GM19372 (cell line): ENCODE measurements around the gene IFNA6.
A peak's percentile ranks its signal among the peaks of the same experiment; 100 is the strongest.

Experiments used
- ATAC-seq: cut with Tn5 transposase; IDR thresholded peaks from one replicate; pipeline ENCODE4 v1.9.1; 2021; ENCODE audit warnings: mild to moderate bottlenecking, low read depth, moderate library complexity; ENCODE audit not compliant: unreplicated experiment

IFNA6 gene

DNA sequence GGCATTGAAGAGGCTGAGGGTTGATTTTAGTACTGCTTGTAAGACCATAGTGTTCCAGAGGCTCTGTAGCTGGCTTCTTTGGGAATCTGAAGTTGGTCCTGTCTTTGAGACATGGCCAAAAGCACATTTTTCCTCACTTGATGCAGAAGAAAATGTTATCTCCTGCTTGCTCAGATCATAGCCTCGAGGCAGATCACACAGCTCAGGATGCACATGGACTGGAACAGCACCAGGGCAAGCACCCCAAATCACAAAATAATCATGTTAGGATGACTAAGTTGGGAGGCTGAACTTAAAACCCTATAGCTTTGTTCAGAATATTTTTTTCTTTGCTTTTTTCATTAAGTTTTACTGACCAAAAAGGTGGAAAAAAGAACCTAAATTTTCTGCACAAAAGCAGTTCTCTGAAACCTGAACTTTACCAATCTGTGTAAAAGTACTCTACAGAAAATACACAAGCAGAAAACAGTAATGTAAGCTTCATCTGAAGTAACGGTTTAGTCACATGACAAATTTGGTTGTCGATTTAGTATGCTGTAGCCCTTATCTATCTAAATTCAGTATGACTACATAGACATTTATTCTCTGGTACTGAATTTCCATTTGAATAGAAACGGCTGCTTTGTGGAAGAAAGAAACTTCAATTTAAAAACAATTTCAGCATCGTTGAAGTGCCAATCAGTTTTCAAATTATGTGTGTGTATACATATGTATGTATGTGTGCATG lies 18.8 kb downstream of the IFNA6 start:
- ATAC-seq, result no peak

GRCh38 chr9:21326526-21327139 lies 24.1 kb downstream of the IFNA6 start:
- ATAC-seq, result peak; percentile 94

GRCh38 chr9:21324047-21324446 lies 26.6 kb downstream of the IFNA6 start:
- ATAC-seq, result no peak

DNA sequence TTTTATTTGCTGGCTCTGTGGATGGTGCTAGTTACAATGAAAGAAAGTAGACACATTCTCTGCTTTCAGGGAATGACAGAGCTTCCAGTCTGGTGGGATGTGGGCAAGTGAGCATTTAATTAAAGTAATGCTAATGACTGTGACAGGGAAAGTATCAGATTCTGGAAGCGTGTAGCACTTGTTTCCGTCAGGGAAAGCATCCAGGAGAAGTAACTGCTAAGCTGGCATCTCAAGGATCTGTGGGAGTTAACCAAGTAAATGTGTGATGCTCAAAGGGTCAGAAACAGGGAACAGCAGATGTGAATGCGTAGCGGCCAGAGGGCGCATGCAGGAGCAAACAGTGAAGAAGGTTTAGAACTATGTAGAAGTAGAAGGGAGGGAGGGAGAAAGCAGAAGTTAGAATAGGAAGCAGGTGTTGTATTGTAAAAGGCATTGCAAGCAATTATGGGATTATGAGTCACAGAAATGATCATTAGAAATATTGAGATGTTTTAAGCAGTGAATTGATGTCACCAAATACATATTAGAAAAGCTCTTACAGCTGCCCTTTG lies 27.7 kb downstream of the IFNA6 start:
- no peak for ATAC-seq

GRCh38 chr9:21320465-21320864 lies 30.2 kb downstream of the IFNA6 start:
- ATAC-seq, result no peak

GRCh38 chr9:21317956-21318923 lies 32.4 kb downstream of the IFNA6 start:
- ATAC-seq, result peak; percentile 89

- ATAC-seq, result no peak
These were observed 33.8 kb downstream of the IFNA6 start for GRCh38 chr9:21316860-21317259.

GRCh38 chr9:21316032-21316842 lies 34.5 kb downstream of the IFNA6 start:
- ATAC-seq, result no peak

- ATAC-seq, result no peak
These were observed 36.5 kb downstream of the IFNA6 start for GRCh38 chr9:21314152-21314551.

DNA sequence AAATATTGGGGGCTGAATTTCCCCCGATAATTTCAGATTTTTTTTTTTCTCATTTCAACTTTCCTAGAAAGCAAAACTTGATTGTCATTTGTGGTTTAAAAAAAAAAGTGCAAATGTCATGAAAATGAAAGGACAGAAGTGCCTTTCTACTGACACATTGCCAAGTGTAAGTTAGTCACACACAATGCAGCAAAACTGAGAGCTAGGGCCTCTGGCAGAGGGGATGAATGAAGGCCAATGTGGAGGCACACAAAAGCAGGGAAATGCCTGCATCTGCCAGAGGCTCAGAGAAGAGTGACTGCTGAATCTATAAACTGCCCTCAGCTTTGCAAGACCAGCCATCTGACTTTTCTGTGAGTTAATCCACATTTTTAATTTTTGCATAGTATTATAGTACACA lies 38.8 kb downstream of the IFNA6 start:
- no peak for ATAC-seq

- ATAC-seq, result no peak
These were observed 45.5 kb downstream of the IFNA6 start, which contains the start of gene IFNA5 for GRCh38 chr9:21305213-21305612. TSS of gene IFNA5 (minus strand) at chr9:21305313. CDS start at chr9:21305256, 57 bp downstream.
